Hematopoietic multipotent progenitor cell (in vitro differentiated cells): Measurements from ENCODE around the gene AP1G2. TPM values are rescaled to one million over a fixed set of nuclear protein-coding genes. Genes with fewer than 3 reads are reported as not detected.
"Not testable (repeated sequence)": the region's sequence is repeated elsewhere in the genome, so short reads cannot be mapped to it uniquely, and the experiment has no call there.

Experiments used
- DNase-seq, 3 donors: peaks; one replicate each; pipeline ENCODE4 v3.0.0-alpha.2; 2011 to 2015; ENCODE audit warnings: low read depth in 2 of 3, low spot score in 2 of 3
- total RNA-seq: library from RNA; depleted of rRNA; stranded (reverse); fragments of >200 nt; gene quantifications from one replicate; pipeline ENCODE4 v1.2.3, GENCODE V29; 2012

The AP1G2 gene
- total RNA-seq, 1 donor: 132 TPM

DNA sequence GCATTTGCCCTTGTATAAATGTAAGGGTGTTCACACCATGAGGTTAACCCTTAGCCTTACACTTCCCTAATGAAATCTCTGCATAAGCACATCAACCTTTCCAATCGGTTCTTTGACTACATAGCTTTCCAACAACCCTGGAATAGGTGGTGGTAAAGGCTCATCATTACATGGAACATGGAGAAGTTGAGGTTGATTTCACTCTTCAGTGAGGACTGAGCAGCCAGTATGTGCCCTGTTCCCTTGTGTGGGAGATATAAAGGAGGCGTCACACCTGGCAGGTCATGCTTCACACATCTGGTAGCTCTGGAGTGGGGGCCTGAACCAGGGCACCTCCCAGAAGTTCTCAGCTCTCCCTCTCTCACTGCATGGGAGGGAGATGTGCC, 32.7 kb upstream of the AP1G2 start:
- no peak for DNase-seq

DNA sequence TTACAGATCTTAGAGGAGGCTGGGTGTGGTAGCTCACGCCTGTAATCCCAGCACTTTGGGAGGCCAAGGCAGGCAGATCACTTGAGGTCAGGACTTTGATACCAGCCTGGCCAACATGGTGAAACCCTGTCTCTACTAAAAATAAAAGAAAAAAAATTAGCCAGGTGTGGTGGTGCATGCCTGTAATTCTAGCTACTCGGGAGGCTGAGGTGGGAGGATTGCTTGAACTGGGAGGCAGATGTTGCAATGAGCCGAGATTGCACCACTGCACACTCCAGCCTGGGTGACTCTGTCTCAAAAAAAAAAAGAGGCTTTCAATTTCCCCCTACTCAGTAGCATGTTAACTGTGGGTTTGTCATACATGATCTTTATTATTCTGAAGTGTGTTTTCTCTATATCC, 26.6 kb upstream of the AP1G2 start:
- DNase-seq: not testable (repeated sequence)

DNA sequence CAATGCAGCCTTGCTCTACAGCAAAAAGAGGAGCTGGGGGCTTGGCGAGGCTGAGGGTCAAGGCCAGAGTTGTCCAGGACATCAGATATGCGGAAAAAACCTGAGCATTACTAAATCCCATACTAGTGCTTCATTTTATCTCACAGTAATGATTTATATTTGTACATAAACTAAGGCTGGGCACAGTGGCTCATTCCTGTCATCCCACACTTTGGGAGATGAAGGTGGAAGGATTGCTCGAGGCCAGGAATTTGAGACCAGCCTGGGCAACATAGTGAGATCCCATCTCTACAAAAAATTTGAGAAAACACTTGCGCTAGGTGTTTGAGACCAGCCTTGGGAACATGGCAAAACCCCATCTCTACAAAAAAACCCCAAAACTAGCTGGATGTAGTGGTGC, 22.6 kb upstream of the AP1G2 start:
- no peak for DNase-seq

DNA sequence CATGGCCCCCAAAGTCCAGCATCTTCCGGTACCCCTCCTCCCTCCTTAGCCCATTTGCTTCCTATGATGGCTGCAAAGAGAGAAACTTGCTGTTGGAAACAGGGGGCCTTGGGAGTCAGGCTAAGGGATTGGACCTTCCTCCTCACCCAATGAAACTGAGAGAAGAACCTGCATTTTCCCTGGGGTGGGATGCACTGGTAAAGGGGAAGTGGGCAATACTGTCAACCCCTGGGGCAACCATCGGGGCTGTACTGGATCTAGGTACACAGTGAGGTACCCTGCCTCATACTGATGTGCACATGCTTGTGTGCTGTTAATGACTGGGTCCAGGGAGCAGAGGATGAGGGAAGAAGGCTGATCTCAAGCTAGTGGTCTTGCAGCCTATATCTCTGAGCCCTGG, 22.0 kb upstream of the AP1G2 start:
- DNase-seq: no peak

DNA sequence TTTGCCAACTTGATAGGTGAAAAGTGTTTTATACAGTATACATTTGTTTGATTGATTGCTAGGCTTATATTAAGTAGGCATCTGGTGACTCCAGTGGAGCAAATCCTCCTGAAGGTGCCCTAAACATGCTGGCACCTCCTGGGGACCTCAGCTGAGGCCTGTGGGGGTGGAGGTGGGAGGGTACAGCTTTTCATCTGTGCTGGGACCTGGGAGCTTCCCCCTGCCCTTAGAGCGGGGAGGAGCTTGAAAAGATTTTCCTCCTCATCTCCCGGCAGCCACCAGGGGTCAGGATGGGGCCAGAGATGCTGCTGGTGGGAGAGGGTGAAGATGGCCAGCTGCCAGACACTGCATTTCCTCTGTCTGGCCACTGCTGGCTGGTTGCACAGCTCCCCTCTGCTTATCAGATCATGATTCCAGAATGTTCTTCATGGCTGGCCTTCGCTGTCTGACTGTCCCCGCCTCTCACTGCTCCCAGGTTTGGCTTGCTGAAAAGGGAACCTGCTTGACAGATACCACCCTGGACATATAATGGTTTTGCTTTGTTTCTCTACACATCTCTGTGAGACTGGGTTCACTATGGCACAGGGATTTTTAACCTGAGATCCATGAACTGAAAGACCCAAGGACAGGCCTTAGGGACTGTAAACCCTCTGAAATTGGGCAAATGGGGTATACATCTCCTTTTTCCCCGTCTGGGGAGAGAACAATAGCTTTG, 21.4 kb upstream of the AP1G2 start:
- peak; percentile 49 to 94 (median 90) for DNase-seq

DNA sequence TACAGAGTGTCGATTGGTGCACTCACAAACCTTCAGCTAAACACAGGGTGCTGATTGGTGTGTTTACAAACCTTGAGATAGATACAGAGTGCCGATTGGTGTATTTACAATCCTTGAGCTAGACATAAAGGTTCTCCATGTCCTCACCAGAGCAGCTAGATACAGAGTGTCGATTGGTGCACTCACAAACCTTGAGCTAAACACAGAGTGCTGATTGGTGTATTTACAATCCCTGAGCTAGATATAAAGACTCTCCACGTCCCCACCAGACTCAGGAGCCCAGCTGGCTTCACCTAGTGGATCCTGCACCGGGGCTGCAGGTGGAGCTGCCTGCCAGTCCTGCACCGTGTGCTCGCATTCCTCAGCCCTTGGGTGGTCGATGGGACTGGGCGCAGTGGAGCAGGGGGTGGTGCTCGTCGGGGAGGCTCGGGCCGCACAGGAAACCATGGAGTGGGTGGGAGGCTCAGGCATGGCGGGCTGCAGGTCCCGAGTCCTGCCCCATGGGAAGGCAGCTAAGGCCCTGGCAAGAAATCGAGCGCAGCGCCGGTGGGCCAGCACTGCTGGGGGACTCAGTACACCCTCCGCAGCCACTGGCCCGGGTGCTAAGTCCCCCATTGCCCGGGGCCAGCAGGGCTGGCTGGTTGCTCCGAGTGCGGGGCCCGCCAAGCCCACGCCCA, 17.1 kb upstream of the AP1G2 start:
- not testable (repeated sequence) for DNase-seq

DNA sequence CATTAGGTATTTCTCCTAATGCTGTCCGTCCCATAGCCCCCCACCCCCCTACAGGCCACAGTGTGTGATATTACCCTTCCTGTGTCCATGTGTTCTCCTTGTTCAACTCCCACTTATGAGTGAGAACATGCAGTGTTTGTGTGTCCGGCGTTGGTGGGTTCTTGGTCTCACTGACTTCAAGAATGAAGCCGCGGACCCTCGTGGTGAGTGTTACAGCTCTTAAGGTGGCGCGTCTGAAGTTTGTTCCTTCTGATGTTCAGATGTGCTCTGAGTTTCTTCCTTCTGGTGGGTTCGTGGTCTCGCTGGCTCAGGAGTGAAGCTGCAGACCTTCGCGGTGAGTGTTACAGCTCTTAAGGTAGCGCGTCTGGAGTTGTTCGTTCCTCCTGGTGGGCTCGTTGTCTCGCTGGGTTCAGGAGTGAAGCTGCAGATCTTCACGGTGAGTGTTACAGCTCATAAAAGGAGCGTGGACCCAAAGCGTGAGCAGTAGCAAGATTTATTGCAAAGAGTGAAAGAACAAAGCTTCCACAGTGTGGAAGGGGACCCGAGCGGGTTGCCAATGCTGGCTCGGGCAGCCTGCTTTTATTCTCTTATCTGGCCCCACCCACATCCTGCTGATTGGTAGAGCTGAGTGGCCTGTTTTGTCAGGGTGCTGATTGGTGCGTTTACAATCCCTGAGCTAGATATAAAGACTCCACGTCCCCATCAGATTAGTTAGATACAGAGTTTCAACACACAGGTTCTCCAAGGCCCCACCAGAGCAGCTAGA, 16.4 kb upstream of the AP1G2 start:
- DNase-seq: not testable (repeated sequence)

DNA sequence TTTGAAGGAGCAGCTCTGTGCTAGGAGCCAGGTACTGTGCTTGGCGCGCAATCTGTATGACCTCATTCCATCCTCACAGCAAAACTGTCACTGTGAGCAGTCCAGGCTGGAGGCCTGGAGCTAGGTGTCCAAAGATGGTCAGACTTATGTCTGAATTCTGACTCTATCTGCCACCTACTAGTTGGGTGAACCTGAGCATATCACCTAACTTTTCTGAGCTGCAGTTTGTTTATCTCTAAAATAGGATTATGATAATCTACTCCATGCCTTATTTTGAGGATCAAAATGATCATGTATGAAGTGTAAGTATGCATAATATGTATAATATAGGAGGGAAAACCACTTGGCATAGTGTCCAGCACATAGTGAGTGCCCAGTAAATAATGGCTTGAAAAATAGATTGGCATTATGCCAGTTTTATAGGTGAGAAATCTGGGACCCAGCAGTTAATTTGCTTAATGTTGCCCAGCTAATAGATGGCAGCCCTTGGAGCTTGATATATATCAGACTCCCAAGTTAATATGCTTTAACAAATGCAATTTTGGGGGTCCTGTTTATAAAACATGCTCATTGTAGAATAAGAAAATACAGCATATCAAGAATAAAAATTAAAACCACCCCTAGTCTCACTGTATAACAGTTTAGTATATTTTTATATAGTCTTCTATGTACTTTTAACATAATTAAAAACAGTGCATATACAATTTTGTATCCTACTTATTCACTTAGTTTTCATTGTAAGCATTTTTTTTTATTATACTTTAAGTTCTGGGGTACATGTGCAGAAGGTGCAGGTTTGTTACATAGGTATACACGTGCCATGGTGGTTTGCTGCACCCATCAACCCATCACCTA, 15.5 kb upstream of the AP1G2 start:
- no peak for DNase-seq

DNA sequence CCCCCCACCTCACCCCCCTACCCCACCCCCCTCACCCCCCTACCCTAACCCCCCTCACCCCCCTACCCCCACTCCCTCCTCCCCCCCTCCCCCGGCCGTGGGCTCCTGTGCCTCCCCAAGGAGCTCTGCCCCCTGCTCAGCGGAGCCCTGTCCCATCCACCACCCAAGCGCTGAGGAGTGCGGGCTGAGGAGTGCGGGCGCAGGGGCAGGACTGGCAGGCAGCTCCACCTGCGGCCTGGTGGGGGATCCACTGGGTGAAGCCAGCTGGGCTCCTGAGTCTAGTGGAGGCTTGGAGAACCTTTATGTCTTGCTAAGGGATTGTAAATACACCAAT, 13.3 kb upstream of the AP1G2 start:
- no peak for DNase-seq

DNA sequence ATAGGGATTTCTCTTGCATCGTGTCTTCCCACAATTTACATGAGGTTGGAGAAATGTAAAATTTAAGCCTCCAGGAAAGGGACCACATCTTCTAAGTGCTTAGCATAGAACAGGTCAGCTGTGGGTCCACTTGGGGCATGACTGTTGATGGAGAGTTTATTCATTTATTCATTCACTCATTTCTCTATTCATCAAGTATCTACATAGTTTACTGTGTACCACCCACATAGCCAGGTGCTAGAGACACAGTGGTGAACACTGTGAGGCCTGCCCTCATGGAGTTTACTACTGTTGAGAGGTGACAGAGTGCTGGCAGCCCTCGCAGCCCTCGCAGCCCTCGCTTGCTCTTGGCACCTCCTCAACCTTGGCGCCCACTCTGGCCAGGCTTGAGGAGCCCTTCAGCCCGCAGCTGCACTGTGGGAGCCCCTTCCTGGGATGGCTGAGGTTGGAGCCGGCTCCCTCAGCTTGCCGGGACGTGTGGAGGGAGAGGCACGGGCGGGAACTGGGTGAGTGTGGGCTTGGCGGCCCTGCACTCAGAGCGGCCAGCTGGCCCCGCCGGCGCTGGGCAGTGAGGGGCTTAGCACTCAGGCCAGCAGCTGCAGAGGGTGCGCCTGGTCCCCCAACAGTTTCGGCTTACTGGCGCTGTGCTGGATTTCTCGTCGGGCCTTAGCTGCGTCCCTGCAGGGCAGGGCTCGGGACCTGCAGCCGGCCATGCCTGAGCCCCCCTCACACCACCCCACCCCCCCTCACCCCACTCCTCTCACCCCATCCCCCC, 12.7 kb upstream of the AP1G2 start:
- no peak for DNase-seq

DNA sequence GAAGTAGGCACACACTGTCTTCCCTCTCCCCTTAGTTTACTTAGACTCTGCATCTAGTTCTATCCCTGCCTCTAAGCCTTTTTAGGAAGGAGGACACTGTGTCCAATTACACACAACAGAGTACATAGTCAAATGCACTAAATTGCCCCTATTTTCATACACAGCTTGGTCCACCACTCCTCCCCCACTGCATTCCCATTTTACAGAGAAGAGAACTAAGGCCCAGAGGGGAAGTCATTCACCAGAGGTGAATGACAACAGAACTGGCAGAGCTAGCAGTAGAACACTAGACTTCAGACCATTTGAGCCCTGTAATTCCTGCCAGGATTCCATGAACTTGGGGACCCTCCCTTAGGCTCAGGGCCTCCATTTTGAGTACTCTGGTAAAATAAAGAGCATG, 12.1 kb upstream of the AP1G2 start:
- no peak for DNase-seq

DNA sequence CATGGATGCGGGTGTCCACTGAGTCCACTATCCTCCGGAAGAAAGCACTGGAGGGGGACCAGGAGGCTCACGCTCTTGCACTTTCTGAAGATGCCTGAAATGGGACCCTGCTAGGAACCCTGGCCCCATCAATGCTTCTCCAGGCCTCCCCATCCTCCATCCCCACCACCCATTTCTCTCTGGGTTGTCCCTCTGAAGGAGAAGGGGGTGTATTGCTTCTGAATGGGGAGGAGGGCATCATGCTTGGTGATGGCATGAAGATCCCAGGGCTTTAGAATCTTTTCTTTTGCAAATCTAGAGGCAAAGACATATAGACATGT, 11.7 kb upstream of the AP1G2 start:
- no peak for DNase-seq

DNA sequence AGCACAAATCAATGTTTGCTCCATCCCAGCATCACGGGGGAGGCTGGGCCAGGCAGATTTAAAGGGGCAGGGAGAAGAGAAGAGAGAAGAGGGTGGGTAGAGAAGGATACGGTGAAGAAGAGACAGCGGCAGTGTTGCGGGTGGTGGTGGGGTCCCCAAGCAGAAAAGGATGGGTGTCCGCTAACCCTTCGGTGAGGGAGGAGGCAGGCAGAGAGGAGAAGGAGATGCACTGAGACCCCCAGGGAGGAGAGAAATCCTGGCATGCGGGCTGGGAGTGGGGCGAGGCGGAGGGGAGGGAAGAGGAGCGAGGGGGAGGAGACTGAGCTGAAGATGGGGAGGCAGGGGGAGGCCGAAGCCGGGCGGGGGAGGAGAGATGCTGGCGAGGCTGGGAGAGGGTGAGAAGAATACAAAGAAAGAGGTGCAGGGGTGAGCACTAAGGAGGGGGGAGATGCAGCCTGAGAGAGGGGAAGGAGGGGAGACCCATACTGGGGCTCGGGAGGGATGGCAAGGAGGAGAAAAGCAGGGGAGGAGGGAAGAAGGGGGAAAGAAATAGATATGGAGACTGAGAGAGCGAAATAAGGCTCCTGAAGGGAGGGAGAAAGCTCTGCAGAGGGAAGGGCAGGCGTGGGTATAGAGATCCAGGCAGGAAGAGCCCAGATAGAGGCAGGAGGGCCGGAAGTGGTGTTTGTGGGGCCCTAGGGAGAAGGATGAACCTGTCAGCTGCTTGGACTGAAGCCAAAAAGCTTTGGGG, 11.1 kb upstream of the AP1G2 start, which contains the start of gene JPH4:
JPH4 (minus strand) TSS at position 231 of the 751 bp plus-strand sequence. CDS start 1,337 bp downstream, outside the sequence.
- no peak for DNase-seq

DNA sequence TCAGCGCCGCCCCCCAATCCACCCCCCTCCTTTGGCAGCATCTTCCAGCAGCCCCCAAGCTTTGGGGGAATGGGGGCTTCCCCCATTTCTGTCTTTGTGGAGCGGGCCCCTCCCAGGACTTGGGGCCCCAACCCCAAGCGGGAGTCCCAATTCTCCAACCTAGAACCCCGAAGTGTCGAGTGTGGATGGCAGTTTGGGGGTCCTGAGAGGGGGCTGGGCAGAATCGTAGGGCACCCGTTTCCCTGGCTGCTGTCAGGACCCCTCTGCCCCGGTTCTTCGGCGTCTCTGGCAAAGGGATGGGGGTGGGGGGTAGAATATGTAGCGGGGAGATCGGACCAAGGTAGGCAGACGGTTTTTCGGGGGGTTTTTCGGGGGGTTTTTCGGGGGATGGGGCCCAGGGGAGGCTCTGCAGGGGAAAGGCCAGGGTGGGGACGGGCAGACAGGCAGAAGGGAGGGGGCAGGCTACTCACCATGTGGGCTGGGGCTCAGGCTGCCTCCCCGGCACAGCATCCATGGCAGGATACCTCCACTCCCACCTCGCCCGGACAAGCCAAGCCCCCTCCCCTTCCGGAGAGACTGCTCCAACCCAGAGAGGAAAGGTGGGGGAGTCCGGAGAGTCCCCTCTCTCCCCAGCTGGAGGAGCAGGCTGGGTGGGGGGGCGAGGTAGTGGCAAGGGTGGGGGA, 10.3 kb upstream of the AP1G2 start:
- DNase-seq: no peak

DNA sequence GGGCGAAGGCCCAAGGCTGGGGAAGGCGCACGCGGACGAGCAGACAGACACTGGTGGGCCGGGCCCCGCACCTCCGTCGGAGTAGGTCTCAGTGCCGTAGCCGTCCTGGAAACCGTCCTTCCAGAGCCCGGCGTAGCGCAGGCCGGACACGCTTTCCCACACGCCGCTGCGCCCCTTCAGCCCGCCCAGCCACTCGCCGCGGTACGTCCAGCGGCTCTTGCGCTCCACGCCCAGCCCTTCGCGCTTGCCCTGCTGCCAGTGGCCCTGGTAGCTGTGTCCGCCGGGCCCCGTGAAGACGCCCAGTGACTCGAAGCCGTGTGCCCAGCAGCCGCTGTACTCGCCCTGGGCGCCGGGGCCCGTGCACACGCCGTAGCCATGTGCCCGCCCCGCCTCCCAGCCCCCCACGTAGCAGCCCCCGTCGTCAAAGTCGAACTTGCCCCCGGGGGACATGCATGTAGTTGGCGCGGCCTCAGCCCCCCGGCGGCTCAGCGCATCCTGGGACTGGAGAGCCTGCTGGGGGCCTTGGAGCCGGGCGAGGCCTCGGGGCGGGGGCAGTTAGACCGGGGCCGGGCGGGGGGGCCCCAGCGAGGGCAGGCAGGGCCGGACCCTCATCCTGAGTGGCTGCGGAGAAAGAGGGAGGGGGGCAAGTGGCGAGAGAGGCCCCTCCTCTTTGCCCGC, 9.6 kb upstream of the AP1G2 start:
- no peak for DNase-seq

DNA sequence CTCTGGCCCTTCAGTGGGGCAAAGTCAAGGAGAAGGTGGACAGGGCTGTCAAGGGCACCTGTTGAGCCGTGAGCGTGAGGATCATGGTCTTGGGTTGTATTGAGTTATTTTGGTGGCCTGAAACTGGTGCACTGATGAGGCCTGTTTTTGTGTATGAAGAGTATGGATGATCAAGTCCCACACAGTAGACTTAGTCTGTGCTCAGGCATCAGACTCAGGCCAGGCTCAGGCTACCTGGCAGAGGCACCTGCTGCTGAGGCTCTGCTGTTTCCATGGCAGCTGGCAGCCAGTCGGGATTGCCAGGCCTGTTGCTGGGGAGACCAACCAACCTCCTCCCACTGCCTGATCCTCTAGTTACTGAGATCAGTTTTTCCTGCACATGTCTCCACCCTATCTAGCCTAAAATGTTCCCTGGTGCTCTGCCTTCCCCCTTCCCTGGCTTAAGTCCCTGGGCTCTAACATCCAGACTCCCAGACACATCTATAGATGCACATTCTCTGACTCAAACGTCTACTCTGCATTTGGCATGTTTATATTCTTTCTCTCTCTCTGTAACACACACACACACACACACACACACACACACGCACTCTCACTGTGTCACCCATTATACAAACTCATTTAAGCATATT, 5.9 kb upstream of the AP1G2 start:
- DNase-seq: no peak

DNA sequence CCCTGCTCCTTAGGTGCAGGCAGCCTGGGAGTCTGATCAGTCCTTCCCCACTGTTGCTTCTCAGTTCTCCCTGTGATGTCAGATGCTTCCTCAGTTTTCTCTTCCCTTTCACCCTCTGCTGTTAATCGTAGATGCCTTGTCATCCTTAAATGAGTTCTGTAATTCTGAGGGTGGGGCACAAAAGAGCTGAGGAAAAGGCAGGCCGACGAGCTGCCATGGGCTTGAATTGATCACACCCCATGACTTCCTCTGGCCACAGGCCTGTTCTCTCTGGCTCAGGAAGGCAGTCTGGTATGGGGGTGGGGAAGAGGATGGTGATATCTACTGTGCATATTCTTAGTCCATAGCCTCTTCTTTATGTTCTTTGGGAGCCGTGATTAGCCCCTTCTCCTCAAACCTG, 5.2 kb upstream of the AP1G2 start:
- DNase-seq: peak in 2 of 3 donors; percentile 54 to 64

DNA sequence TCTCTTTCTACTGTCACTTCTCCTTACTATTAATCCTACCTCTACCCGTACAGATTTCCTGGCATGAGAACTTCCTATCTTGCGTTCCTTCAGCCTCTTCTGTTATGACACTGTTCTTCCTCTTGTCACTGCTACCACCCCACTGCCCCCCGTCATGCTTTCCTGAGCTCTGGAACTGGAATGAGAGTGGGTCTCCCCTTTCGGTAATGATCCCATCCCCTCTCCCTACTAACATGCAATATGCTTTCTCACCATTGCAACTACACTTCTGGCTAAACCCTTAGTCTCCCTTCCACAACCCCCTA, 4.9 kb upstream of the AP1G2 start:
- no peak for DNase-seq
